Activated CD8-positive, alpha-beta memory T cell treated with anti-CD3 and anti-CD28 coated beads, Interleukin-2, amount 50 U/mL, for 48 hours (primary cell): Measurements from ENCODE around the gene GNG12.

Source experiments
- DNase-seq: peaks from one replicate; pipeline ENCODE4 v3.0.0-alpha.2; 2020

The GNG12 gene

DNA sequence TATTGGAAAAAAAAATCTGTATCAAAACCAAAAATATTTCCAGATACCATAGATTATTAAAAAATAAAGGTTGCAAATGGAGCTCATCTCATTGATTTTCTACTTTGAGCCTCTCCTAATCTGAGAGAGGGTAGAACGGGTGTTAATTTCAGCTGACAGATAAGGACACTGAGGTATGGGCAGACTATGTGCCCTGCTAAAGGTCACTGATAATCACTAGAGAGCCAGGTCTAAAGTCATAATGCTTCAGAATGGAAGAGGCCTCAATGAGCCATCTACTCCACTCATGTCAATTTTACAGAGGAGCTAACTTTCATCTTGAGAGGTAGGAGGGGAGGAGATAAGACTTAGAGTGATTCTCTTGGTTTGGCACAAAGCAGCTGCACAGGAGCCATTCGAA is 21.0 kb downstream of the GNG12 start:
- DNase-seq, result no peak

DNA sequence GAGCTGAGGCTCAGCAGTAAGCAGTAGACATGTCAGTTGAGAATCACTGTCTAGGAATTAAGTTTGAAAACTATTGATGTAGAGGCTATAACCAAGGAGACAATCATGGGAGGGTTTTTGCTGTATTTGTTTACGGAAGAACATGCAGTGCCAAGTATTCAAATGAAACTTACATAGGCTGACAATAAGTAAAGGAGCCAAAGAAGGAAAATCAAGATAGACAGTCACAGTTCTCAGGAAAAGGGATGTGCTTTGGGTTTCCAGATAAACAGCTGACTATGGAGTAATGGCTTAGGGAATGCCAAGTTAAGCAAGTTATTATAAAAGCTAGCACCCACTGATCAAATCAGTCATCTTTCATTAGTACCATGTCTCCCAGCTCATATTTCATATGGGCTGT is 21.5 kb downstream of the GNG12 start:
- DNase-seq, result no peak

DNA sequence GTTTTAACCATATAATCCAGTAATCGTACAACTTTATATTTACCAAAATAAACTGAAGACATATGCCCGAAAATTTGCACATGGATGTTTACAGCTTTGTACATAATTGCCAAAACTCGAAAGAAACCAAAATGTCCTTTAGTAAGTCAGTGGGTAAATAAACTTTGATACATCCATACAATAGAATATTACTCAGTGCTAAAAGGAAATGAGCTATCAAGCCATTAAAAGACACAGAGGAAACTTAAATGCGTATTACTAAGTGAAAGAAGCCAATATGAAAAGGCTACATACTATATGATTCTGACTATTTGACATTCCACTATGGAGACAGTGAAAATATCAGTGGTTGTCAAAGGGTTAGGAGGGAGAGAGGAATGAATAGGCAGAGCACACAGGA is 23.4 kb downstream of the GNG12 start:
- no peak for DNase-seq

DNA sequence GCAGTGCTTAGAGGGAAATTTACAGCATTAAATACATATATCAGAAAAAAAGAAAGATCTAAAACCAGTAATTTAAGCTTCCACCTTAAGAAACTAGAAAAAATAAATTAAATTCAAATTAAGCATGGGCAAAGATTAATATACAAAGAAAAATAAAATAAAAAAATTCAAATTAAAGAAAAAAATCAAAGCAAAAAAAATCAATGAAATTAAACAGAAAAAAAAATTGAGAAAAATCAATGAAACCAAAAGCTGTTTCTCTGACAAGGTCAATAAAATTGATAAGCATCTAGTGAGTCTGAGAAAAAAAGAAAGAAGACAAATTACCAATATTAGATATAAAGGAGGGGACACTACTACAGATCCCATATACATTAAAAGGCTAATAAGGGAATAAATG is 26.0 kb downstream of the GNG12 start:
- no peak for DNase-seq

DNA sequence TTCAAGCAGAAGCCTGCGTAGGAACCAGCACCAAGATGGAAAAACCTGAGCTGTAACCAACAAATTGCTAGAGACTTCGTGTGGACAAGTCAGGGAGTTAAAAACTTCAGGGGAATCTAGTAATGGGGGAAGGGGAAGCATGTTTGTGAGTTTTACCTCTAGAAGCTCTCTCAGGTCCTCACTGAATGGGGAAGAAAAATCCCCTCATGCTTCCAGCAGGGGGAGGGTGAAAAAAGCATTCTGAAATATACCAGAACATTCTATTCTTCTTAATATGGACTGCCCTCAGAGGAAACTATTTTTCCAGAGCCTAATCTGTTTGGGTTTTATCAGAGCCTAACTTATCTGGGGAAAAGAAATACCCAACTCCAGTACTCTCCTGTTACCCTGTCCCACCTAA is 28.6 kb downstream of the GNG12 start:
- no peak for DNase-seq

DNA sequence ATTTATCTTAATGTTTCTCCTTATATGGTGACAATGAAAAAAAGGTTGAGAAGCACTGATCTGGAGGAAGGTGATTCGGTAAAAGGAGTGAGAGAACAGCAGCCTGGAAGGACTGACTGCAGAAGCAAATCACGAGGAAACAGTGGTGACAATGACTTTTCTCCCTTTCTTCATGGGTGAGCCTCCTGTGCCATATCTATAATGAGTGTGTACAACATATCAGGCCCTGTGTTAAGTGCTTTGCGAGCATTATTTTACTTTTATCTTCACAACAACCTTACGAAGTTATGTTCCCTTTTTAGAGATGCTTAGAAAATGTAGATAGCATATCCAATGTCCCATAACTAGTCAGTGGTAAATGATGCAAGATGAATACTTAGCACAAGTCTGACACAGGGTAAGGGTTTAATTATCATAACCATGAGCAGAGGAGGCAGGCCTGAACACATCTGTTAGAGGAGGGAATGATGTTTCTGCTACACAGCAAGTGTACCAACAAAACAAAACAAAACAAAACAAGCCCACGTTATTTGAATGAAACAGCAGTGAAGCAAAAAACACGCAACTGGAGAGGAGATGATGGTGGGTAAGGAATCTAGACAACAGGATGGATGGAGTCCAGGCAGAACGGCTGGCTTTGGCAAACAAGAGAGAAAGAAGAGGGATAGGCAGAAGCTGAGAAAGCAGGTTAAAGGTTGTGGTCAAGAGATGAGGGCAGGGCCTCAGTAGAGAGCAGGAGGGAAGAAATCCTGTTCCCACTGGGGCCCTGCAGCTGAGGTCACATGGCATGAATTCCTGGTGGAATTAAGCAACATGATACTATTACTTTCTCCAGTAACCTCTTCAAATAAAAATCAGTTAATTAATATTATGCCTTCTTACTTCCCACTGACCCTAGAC is 29.6 kb downstream of the GNG12 start:
- DNase-seq, result no peak

DNA sequence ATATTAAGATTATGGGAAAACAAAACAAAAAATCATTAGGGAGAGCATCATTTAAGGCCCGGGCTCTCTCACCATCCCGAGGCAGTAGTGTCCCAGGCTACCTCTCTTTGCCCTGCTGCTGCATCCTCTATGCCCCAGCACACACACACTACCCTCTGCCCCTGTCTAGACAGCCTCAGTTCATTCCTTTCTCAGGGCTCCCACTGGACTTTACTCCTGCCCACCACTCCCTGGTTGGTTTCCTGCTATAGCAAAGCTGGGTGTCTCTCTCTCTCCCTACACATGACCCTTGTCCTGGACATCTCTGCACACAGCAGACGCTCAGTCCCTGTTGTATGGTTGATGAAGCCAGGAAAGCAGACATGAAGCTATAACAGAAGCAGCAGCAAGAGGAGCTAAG is 30.7 kb downstream of the GNG12 start:
- no peak for DNase-seq

DNA sequence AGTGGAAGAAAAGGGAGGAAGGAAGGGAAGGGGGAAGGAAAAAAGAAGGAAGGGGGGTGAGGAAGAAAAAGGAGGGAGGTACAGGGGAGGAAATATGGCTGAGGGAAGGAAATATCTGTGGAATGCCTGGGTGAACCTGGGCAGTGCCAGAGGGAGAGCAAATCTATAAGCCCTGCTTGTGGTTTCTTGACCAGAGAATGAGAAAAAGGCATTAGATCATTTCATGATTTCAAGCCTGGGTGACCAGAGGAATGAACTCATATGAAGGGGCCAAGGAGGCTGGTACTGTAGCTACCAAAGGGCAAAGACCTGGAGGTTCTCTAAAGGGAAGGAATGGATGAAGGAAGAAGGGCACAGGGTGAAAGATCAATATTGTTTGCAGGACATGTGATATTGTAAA is 31.4 kb downstream of the GNG12 start:
- DNase-seq, result no peak

DNA sequence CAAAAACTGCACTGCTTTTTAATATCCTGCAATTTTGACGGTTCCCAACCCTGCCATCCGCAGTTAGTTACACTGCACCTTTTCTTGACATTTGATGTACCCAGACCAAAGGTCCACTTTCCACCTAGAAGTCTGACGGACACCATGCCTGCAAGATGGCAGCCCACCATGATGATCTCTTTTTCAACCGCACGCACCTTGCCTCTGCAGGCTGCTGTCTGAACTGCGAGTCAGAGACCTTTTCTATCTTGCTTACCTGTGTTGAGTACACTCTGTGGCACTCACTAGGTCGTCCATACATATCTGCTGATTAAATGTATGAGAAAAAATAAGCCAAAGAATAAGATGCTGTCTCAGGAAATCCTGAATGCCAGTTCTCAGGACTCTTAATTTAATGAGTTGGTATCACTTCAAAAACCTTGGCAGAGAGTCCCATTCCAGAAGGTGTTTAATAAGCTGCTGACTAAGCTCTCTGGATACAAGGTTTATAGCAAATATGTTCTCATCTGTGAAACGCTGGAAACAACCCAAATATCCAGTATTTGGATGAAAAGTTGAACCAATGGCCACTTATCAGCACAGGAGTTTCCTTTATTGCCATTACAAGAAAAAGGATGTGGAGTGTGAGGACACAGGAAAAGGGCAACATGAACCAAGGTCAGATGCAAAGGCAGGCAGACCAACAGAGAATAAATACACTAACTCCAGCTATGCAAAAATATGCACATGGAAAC is 37.9 kb downstream of the GNG12 start:
- no peak for DNase-seq

DNA sequence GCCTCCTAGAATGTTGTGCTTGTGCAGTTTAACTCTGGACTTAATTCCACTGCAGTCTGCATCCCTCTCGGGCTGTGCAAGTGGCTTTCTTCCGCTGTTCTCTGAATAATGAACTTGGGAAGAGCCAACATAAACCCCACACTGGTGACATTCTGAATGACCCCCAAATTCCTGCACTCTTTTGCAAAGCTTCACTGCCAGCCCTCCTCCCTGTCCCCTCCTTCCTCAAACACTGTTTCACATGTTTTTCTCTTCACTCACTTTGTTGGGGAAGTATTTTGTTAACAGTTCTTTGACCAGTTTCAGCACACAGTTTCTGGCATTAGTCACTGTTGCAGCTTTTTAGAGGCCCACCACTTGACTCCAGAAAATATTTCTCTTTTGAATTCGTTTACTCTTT is 39.7 kb downstream of the GNG12 start:
- DNase-seq, result no peak

DNA sequence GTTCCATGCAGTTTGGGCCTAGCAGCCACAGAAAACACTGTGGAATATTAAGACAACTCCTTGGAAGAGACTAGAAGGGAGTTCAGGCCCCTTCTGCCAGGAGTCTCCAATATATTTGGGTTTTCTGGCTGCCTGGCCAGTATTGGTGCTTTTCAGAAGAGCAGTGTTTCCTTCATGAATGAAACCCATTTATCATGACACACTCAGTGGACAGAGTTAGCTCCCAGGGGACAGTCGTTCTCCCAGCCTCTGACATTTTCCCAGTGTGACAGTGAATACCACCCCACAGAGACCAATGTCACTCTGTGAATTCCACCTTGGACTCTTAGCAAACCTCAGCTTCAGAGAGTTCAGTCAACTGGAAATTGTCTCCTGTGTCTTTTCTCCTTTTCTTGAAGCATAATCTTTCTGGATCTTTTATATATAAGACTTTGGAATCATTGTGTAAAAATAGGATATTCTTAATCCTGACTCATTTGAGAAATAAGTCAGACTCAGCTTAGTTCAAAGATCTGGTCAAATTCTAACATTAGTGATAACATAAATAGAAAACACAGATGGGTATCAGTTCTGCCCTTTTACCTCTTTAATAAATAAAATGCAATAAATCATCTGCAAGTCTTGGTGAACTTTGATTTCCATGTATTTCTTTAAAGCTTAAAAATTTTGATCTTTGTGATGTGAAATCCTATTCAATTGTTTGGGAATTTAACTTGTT is 40.4 kb downstream of the GNG12 start:
- DNase-seq, result no peak

DNA sequence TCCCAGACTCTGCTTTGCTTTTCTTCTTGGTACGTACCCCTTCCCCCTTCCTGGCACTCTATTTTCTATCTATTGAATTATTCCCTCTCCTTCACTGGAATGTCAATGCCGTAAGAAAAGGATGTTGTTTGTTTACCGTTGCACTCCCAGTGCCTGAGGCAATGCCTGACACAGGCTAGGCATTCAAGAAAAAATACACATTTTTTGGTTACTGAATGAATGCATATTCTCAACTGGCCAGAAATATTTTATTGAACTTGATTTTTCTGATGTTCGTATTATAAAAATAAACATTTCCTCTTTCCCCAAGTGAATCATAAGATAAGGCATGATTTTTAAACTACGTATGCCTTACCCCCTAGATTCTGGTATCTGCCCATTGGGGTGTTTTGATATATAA is 41.2 kb downstream of the GNG12 start:
- no peak for DNase-seq

DNA sequence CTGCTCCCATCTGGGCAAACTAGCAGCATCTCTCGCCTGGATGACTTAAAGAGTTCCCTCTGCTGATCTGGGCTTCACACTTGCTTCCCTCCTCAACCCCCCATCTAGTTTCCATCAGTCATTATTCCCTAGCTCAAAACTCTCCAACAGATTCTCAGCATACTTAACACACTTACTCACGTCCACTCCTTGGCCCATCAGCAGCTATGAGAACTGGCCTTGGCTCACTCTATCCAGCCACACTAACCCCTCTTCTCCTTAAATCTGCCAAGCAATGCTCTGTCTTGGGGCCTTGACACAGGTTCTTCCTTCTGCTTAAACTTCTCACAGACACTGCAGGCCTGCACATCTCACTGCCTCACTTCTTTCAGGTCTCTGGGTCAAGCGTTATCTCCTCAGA is 41.6 kb downstream of the GNG12 start:
- no peak for DNase-seq

DNA sequence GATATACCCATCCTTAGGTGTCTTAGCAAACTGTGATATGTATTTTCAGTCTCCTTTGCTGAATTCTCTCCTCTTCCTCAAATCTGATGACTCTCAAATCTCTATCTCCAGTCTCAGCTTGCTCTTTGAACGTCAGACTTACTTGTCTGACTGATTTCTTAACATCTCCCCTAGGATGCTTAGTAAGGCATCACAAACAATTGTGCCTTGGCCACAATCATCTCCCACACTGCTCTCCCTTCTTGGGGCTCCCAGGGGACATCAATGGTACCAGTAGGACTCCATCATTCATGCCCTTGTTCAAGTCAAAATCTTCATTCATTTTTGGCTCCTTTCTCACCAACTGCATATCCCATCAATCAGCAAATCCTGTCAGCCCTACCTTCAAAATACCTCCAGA is 42.0 kb downstream of the GNG12 start:
- no peak for DNase-seq

DNA sequence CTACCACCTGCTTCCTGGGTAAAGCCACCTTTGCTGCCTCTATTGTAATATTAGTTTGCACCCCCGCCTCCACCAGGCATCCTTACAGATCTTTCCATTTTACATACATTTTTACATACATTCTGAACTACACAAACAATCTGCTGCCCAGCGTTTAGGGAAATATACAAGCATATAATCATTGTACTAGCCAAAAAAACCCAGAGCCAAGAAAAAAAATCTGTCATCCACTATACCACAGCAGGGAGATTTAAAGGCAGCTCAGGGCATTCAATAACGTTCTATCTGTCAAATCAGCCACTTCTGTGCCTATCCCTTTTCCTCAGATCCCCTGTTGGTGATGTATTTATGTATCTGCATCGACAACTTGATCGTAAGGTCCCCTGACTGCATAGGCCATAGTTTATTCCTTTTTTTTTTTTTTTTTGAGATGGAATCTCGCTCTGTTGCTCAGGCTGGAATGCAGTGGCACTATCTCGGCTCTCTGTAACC is 43.0 kb downstream of the GNG12 start:
- DNase-seq, result no peak

DNA sequence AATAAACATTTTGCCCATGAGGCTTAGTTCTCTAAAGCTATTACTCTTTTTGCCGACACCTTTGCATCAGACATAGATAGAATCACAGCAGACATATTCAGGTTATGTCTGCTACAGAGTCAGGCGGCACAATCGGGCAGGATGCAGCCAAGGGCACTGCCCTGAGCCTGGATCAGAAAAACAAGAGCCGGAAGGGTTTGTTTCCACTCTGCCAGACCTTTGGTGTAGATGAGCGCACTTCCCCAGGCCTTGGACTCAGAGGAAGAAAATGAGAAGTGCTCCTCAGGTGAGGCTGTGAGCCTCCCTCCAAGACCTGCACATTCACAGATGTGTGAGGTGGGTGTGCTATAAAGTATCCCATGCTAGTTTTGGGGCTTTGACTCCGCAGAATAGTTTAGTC is 43.7 kb downstream of the GNG12 start:
- no peak for DNase-seq

DNA sequence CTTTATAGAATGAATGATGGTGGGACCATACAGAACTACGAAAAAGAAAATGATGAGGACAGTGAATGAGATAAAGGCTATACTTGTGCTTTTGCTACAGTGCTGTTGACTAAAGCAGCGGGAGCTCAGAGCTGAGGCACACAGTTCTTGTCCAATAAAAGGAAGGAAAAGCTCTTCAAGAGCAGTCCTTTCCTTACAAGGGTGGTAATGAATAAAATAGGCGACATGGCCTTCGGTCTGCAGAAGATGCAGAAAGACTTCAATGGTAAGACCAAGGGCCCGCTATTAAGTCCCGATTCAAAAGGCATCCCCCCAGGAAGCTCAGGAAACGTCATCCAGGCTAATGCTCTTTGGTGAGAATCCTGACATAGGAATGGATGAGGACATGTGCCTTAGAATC is 44.4 kb downstream of the GNG12 start:
- DNase-seq, result no peak

DNA sequence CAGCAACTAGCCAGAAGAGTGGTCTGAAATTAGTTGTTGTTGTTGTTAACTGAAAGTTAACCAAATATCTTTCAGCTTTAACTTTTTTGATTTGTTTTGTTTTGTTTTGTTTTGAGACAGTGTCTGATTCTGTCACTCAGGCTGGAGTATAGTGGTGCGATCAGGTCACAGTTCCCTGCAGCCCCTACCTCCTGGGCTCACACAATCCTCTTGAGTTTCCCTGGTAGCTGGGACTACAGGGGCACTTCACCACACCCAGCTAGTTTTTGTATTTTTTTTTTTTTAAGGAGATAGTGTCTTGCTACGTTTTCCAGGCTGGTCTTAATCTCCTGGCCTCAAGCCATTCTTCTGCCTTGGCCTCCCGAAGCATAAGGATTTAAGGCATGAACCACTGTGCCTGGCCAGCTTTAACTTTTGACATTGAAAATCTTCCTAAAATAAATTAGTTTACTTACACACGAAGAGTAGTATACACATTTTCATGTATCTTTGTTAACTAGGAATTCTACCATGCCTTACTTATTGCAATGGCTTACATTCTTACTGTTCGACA is 45.0 kb downstream of the GNG12 start:
- DNase-seq, result no peak

DNA sequence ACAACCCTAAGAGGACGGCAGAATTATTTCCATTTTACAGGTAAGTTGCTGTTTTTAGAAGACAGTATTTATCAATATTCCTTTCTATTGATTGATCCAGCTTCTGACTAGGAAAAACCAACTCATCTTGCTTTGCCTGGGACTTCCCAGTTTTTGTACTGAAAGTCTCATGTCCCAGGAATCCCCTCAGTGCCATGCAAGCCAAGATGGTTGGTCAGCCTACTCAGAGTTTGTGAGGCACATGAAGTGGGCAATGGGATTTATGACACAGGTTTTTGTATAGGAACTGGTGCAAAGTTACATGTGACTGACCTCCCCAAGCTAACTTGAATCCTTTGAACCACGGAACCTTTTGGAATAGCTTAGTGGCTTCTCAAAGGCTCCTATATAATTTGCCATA is 45.5 kb downstream of the GNG12 start:
- no peak for DNase-seq

DNA sequence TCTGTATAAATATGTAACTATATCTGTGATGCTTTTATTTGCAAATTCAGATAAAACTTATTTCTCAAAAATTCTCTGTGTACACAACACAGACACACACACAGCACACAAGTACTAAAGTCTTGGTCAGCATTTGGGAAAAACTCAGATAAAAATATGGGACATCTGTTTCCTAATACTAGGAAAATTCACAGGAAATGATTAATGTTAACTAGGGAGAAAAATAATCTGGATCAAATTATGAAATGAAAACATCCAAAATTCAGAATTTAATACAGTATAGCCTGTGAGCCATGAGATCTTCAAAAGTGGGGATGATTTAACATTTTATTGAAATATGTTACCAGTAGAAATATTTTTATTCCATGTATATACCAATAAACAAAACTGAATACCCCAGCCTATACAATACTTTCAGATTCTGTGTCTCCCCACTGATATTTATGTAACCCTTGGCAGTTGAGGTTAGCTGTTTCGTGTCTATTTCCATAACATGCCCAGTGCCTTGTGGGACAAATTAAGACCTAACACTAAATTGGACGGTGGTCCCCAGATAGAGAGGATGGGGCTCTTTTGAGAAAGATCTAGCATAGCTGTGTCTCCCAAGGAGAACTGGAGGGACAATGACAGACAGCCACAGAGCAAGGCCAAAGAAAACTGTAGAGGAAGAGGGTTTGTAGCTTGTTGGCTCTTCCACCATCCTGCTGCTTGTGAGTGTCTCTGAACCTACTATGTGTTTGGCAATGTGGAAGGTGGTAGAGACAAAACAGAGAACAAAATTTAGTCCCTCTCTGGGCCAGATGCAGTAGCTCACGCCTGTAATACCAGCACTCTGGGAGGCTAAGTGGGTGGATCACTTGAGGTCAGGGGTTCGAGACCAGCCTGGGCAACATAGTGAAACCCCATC is 47.2 kb downstream of the GNG12 start:
- no peak for DNase-seq

DNA sequence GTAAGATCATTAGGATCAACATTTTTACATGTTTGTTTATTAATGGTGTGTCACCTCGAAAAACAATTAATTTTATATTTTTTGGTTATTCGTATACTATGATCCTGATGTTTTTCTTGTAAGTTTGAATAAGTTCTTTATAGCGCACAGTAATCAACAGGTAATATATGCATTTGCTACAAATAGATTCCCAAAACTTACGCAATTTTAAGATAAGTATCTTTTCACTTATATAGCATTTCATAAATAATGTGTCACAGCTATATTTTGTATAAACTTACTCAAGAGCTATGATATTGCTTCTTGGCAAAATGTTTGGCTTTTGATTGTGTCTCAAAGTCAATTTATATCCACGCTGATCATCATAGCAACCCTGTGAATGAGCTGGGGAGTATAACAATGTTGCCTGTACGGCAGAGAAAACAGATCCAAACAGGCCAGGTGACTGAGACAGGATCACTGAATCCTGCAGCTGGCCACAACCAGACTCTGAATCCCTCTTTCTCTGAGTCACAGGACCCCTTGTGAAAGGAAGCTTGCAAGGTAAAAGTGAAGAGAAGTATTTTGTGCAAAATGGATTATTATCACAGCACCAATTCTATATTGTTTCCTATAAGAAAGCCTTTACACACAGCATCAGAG is 48.6 kb downstream of the GNG12 start:
- no peak for DNase-seq

DNA sequence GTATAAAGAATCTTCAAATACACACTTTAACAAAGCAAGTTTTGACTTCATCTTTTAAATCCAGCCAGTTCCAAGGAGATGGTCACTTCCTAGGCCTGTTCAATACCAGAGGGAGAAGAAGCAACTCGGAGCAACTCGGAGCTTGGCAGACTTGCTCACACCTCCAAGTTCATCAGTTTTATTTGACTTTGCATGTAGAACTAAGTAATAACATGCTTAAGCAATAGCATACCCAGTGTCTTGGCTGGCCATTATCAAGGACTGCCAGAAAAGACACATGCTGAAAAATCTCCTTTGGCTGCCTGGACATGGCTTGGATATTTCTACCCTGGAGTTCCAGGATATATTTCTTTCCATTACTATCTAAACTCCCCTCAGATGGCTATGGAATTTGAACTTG is 52.6 kb downstream of the GNG12 start:
- DNase-seq, result no peak
